GM10248 (cell line): Measurements from ENCODE around the gene KLHL10.

ENCODE experiments used
- CTCF ChIA-PET: fragments of 300-600 bp; sonication (Branson Sonifier 250); formaldehyde crosslinking; extraction: SDS; loops from one replicate; lab custom pipeline; 2021; ENCODE audit warnings: antibody characterized with exemption; lab: Yijun Ruan, JAX
- POLR2A ChIA-PET: fragments of 350-650 bp; sonication (Branson Sonifier 250); formaldehyde crosslinking; extraction: SDS; loops from one replicate; lab custom pipeline; 2020; ENCODE audit warnings: antibody characterized with exemption; lab: Yijun Ruan, JAX
- DNase-seq: peaks from one replicate; pipeline ENCODE4 v3.0.0; 2012; ENCODE audit errors: extremely low spot score
- CTCF ChIP-seq: IDR thresholded peaks from 2 replicates; pipeline ENCODE4 v1.5.1; 2012; ENCODE audit warnings: mild to moderate bottlenecking, low read depth; ENCODE audit errors: extremely low read depth, missing control alignments, control extremely low read depth

The KLHL10 gene

GRCh38 chr17:41797377-41797776, 40.2 kb upstream of the KLHL10 start:
- POLR2A ChIA-PET: no interaction called here

GRCh38 chr17:41799366-41799765, 38.3 kb upstream of the KLHL10 start:
- ChIA-PET POLR2A (no interaction called here), CTCF (interaction anchor here (1.0 to 6.4 kb wide), 6 partner anchors 10 to 103 kb away, joined by 4 to 53 read pairs (median 6); partner anchors contain the start of genes HAP1, JUP and P3H4)
- no peak for TF ChIP-seq CTCF
- no peak for DNase-seq

More at GRCh38 chr17:41797377-41797776, 40.2 kb upstream of the KLHL10 start:
- CTCF ChIA-PET: interaction anchor here (1.0 to 6.4 kb wide), 2 partner anchors 9 to 61 kb away, joined by 3 to 53 read pairs; partner anchors contain the start of gene HAP1
- no peak for TF ChIP-seq CTCF
- DNase-seq: no peak

GRCh38 chr17:41800601-41801373, 36.8 kb upstream of the KLHL10 start:
- CTCF ChIA-PET: interaction anchor here (0.7 to 6.4 kb wide), 20 partner anchors 10 to 300 kb away, joined by 3 to 53 read pairs (median 6); partner anchors contain the start of genes HAP1, JUP and P3H4
- POLR2A ChIA-PET: no interaction called here
- no peak for TF ChIP-seq CTCF
- no peak for DNase-seq

- CTCF ChIA-PET: interaction anchor here (0.7 to 6.4 kb wide), 26 partner anchors 9 to 299 kb away, joined by 3 to 53 read pairs (median 6); partner anchors contain the start of genes HAP1, JUP and P3H4
- POLR2A ChIA-PET: no interaction called here
- peak; percentile 94 for TF ChIP-seq CTCF
- peak; percentile 87 for DNase-seq
Observed at GRCh38 chr17:41801374-41802271, 36.0 kb upstream of the KLHL10 start.

- ChIA-PET CTCF (interaction anchor here (1.6 to 6.4 kb wide), 5 partner anchors 8 to 67 kb away, joined by 3 to 53 read pairs (median 21); partner anchors contain the start of genes HAP1 and P3H4), POLR2A (no interaction called here)
- DNase-seq: no peak
- TF ChIP-seq CTCF: no peak
Observed at GRCh38 chr17:41803049-41804020, 34.3 kb upstream of the KLHL10 start.
